Astrocyte (in vitro differentiated cells and primary cell): ENCODE results near the gene ADCY1.

ENCODE experiments used
- CTCF ChIP-seq: IDR thresholded peaks from 2 replicates; pipeline ENCODE4 v1.5.1; 2011; ENCODE audit warnings: low read depth, mild to moderate bottlenecking, inconsistent platforms, low read length, moderate library complexity; ENCODE audit not compliant: insufficient read depth
- EZH2 ChIP-seq: IDR thresholded peaks from 2 replicates; pipeline ENCODE4 v1.6.1; 2012; ENCODE audit warnings: mild to moderate bottlenecking, low read length, inconsistent platforms; ENCODE audit not compliant: insufficient read depth

DNA sequence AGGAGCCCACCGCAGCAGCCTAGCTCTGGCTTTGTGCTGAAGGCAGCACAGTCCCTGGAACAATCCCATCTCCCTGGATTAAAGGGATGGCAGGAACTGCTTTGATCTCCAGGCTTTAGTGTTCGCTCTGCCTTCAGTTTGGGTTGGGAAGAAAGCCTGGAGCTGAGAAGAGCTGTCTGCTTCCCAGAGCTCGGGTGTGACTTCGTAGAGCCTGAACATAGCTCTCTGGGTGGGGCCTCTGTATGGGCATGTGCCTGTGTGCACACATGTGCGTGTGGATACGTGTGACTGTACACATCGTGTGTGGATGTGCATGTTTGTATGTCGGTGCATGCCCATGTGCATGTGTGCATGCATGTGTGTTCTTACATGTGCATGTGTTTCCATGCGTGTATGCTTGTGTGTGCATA is 8.7 kb downstream of the ADCY1 start:
- TF ChIP-seq CTCF = no peak
- TF ChIP-seq EZH2 = no peak
